HG03432 (cell line): Measurements from ENCODE around the gene ADISSP.

Experiments used
- ATAC-seq: cut with Tn5 transposase; IDR thresholded peaks from one replicate; pipeline ENCODE4 v1.9.1; 2021; ENCODE audit warnings: mild to moderate bottlenecking, moderate library complexity; ENCODE audit not compliant: unreplicated experiment

Gene ADISSP

DNA sequence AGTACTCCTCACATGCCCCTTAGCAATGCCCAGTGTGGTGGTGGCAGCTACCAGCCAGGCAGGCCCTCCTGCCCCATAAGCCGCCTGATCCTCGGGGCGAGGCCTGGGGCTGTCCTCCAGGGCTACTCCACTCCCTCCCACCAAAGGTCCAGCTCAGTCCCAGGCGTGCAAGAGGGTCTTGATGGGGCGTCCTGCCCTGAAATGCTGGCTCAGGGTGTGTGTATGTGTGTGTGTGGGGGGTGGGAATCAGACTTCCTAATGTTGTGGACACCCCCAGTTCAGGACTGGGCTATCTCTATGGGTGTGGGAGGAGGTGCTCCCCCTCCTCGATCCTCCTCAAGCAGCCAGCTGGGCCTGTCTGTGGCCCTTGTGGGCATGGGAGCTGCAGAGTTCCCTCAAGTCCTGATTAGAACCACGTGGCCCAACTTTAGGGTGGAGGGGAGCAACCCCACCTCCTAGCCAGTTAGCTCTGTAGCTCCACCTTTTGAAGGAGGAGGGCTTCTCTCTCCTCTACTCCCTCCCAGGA, 27.6 kb downstream of the ADISSP start:
- no peak for ATAC-seq

- ATAC-seq, result no peak
These were observed 28.3 kb downstream of the ADISSP start for GRCh38 chr20:3739054-3739925.

GRCh38 chr20:3738111-3739053, 29.2 kb downstream of the ADISSP start:
- ATAC-seq, result no peak

GRCh38 chr20:3735768-3736167, 31.8 kb downstream of the ADISSP start:
- no peak for ATAC-seq

- ATAC-seq, result no peak
These were observed 33.3 kb downstream of the ADISSP start for GRCh38 chr20:3734111-3734843.

DNA sequence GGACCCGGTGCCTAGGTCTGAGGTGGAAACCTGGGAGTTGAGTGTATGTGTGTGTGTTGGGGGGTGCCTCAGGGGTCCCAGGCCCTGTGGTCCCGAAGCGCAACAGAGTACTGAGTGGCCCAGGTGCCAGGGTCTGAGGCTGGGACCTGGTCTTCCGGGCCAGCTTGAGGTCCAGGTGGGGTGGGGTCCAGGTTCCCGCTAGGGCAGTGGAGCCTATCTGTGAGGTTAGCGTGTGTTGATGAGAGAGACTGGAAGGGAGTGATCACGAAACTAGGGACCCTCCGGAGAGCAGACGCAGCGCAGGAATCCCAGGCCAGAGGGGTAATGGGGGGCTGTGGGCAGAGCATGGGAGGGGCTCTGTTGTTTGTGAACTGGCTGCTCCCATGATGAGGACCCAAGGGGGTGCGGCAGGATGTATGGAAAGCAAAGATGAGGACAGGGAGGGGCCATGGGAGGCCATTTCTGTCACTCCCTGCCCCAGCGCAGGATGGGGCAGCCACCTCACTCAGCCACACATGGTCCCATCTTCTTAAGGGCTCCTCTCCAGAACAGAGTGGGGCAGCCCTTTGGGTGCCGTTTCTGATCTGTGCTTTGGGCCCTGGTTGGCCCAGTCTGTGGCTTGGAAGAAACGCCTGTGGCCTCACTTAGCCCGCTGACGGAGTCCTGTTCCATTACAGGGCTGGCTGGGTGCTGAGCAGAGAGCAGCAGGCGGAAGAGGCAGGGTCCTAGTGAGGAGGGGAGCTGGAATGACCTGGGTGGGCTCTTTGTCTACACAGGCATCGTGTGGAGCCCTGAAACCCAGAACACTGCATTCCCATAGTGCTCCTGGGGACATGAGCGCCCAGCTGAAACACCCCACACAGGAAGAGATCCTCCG, 34.2 kb downstream of the ADISSP start:
- ATAC-seq, result no peak

- ATAC-seq, result no peak
These were observed 35.0 kb downstream of the ADISSP start, which contains the start of gene HSPA12B for GRCh38 chr20:3732327-3733118. HSPA12B (plus strand) TSS chr20:3732685; CDS start chr20:3738675, 5,990 bp downstream.

DNA sequence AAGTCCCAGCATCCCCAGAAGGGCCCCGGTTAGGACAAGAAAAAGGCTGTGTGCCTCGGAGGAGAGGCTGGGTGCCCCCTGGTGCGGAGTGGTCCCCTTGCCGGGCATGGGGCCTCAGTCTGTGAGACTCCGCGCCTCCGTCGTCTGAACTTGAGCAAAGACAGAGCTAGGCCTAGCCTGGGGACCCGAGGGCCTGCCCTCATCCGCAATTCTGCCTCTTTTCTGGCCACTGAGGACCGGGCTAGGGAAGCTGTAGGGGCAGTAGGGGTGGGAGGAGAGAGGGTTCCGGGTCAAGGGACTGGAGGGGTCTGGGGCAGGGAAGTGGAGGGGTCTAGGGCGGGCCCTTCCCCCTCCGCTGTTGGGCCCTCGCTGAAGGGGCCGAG, 35.6 kb downstream of the ADISSP start:
- no peak for ATAC-seq

GRCh38 chr20:3730803-3731672, 36.5 kb downstream of the ADISSP start:
- ATAC-seq, result no peak

DNA sequence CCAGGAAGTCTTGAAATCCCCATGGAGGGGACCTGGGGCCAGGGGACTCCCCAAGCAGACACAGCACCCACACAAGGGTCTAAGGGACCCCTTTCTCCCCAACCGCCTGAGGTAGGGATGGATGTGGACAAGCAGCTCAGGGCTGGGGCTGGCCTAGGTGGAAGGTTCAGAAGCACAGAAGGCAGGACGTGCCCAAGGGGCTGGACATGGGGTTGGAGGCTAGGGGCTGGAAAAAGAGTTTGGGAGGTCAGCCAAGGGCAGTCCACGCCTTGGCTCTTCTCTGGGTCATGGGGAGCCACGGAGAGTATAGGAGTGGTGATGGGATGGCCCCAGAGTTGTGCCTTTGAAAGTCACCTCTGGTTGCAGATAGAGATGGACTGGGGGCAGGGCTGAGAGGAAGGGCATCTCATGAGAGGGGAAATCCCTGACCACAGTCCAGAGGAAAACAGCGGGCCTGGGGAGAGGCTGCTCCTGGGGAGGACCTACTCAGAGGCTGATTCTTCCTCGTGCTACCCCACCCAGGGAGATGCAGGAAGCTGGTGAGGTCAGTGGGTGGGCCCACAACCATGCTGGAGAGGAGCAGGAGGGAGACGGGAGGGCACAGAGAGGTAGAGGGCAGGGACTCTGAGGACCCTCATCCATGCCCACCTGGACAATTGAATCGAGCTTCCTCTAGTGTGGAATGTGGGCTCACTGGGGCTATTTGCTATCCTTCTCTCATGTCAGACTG, 37.6 kb downstream of the ADISSP start:
- ATAC-seq, result no peak

DNA sequence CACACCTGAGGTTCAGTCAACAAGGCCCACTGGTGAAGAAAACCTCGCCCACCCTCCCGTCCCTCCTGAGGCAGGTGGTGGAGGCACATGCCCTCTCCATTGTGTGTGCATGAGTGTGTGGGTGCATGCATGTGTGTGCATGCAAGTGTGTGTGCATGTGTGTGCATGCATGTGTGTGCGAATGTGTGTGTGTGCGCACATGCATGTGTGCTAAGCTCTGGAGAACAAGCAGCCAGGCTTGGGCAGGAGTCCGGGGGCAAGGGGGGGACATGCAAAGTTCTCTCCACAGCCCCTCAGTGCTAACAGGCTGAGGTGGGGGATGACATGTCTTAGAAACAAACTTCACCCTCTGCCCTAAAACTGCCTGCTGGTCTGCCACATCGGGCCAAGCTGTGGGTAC, 38.2 kb downstream of the ADISSP start:
- ATAC-seq, result no peak

GRCh38 chr20:3728876-3729275, 38.7 kb downstream of the ADISSP start:
- ATAC-seq, result no peak

GRCh38 chr20:3728354-3728753, 39.2 kb downstream of the ADISSP start:
- no peak for ATAC-seq

GRCh38 chr20:3727401-3728021, 40.0 kb downstream of the ADISSP start:
- ATAC-seq, result no peak

GRCh38 chr20:3724356-3724755, 43.2 kb downstream of the ADISSP start:
- ATAC-seq, result no peak

GRCh38 chr20:3723284-3723683, 44.3 kb downstream of the ADISSP start:
- no peak for ATAC-seq

DNA sequence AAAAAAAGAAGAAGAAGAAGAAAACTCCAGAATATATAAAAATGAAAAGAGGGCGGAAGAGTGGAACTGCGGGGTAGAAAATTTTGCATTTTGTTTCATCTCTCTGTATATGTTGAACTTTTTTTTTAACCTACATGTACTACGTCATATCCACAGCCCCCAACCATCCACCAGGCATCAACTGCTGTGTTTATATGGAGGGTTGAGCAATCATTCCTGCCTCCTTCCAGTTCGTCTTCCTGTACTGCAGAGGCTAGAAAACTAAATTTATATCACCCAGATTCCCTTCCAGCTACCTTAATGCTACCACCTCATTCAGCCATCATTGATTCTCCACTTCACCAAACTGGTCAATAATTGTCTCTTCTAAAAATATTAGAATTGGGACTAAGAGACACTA, 45.6 kb downstream of the ADISSP start:
- no peak for ATAC-seq
